ENCODE results near the gene TNNI3.

Gene TNNI3

GRCh38 chr19:55116232-55116858 is 41.2 kb downstream of the TNNI3 start:
- TF ChIP-seq, protein P1, sequence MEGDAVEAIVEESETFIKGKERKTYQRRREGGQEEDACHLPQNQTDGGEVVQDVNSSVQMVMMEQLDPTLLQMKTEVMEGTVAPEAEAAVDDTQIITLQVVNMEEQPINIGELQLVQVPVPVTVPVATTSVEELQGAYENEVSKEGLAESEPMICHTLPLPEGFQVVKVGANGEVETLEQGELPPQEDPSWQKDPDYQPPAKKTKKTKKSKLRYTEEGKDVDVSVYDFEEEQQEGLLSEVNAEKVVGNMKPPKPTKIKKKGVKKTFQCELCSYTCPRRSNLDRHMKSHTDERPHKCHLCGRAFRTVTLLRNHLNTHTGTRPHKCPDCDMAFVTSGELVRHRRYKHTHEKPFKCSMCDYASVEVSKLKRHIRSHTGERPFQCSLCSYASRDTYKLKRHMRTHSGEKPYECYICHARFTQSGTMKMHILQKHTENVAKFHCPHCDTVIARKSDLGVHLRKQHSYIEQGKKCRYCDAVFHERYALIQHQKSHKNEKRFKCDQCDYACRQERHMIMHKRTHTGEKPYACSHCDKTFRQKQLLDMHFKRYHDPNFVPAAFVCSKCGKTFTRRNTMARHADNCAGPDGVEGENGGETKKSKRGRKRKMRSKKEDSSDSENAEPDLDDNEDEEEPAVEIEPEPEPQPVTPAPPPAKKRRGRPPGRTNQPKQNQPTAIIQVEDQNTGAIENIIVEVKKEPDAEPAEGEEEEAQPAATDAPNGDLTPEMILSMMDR (IDR thresholded peaks at IDR 0.05; ENCODE audit: insufficient read depth, low read depth, low read length, missing control alignments), result no peak
- DNase-seq (ENCODE audit: low read depth), result peak; percentile 47
- H3K4me3 ChIP-seq (ENCODE audit: low read length), result peak overlapping the region; percentile 76

- peak overlapping the region; percentile 76 for H3K4me3 ChIP-seq (ENCODE audit: low read length)
- TF ChIP-seq, protein P1 (IDR thresholded peaks at IDR 0.05; ENCODE audit: insufficient read depth, low read depth, low read length, missing control alignments), result no peak
- DNase-seq (ENCODE audit: low read depth), result no peak
Measured at GRCh38 chr19:55115446-55116065, 42.0 kb downstream of the TNNI3 start.

DNA sequence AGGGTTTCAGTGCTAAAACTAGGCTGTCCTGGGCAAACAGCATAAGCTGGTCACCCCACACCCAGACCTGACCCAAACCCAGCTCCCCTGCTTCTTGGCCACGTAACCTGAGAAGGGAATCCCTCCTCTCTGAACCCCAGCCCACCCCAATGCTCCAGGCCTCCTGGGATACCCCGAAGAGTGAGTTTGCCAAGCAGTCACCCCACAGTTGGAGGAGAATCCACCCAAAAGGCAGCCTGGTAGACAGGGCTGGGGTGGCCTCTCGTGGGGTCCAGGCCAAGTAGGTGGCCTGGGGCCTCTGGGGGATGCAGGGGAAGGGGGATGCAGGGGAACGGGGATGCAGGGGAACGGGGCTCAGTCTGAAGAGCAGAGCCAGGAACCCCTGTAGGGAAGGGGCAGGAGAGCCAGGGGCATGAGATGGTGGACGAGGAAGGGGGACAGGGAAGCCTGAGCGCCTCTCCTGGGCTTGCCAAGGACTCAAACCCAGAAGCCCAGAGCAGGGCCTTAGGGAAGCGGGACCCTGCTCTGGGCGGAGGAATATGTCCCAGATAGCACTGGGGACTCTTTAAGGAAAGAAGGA is 42.9 kb downstream of the TNNI3 start:
- TF ChIP-seq, protein P1 (IDR thresholded peaks at IDR 0.05; ENCODE audit: insufficient read depth, low read depth, low read length, missing control alignments), result no peak
- DNase-seq (ENCODE audit: low read depth), result no peak
- H3K4me3 ChIP-seq (ENCODE audit: low read length), result no peak overlapping the region

DNA sequence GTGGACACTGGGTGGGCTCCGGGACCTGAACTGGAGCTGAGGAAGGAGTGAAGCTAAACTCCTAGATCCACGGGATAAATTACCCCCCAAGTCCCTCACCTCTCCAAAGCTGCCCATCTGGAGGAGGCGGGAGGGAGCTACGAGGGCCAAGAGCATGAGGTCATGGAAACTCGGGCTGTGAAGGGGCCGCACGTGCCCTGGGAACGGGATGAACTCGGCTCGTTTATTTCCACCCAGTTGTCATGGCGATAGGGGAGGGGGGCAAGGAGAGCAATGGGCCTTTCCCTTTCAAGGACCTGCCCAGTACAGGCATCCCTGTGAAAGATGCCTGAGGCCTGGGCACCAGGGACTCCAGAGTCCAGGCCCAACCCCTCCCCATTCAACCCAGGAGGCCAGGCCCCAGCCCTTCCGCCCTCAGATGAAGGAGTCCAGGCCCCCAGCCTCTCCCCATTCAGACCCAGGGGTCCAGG is 43.9 kb downstream of the TNNI3 start:
- no peak for DNase-seq (ENCODE audit: low read depth)
- TF ChIP-seq, protein P1 (IDR thresholded peaks at IDR 0.05; ENCODE audit: insufficient read depth, low read depth, low read length, missing control alignments), result no peak
- H3K4me3 ChIP-seq (ENCODE audit: low read length), result no peak overlapping the region

DNA sequence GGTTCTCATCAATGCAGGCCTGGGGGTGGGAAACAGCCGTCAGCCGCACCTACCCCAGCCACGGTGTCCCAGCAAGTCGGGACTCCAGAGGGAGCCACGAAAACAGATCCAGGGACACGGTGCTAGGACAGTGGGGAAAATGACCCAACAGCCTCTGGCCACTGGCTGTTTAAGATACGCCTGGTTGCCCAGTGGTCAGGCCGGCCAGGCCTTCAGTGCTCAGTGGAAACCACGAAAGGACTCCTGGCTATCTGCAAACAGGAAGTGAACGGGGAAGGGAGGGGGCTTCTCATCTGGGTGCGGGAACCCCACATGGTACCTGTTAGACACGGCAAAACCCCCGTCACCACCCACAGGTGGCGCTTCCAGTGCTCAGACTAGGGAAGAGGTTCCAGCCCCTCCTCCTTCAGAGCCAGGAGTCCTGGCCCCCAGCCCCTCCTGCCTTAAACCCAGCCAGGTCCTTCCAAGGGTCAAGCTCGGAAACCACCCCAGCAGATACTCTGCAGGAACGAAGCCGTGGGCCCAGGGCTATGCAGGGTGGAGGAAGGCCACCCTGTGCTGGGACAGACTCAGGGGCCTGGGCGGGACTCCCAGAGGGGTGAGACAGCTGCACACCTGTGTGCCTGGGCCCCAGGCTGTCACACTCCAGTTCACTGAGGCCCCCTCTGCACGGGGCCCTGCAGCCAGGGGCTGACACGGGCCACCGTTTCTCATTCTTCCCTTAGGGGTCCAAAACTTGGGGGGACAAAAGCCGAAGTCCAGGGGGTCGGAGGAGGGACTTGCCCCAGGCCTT is 44.6 kb downstream of the TNNI3 start:
- no peak for DNase-seq (ENCODE audit: low read depth)
- no peak overlapping the region for H3K4me3 ChIP-seq (ENCODE audit: low read length)
- TF ChIP-seq, protein P1 (IDR thresholded peaks at IDR 0.05; ENCODE audit: insufficient read depth, low read depth, low read length, missing control alignments), result no peak

DNA sequence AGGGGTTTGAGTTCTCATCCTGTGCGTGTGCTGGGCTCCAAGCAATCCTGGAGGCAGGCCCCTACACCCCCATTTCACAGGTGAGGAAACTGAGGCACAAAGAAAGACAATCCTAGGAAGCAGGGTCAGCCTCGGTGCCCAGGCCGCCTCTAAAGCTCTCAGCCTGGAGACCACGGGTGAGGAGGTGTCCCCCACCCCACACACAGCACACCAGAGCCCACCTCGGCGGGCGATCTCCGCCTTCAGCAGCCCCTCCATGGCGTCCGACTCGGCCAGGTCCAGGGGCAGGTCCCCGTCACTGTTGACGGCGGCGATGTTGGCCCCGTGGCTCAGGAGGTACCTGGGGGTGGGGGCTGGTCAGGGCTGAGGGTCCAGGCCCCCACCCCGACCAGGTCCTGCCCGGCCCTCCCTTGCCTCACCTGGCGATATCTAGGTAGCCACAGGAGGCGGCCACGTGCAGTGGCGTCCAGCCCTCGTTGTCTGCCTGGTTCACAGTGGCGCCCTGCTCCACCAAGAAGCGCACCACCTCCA is 45.2 kb downstream of the TNNI3 start:
- DNase-seq (ENCODE audit: low read depth), result no peak
- no peak overlapping the region for H3K4me3 ChIP-seq (ENCODE audit: low read length)

More for the DNA sequence above, 45.2 kb downstream of the TNNI3 start:
- TF ChIP-seq, protein P1 (IDR thresholded peaks at IDR 0.05; ENCODE audit: insufficient read depth, low read depth, low read length, missing control alignments), result no peak
